CD4-positive, alpha-beta T cell (primary cell): ENCODE data around the gene PPP1R3D. TPM values are rescaled to one million over a fixed set of nuclear protein-coding genes. Genes with fewer than 3 reads are reported as not detected.

Experiments used
- ATAC-seq: fragments of 200-7000 bp; cut with Tn5 transposase; one replicate; pipeline ENCODE4 v1.10.0; 2022; ENCODE audit warnings: mild to moderate bottlenecking; ENCODE audit not compliant: poor library complexity
- CTCF ChIA-PET: fragments of 350-600 bp; sonication (Branson Sonifier 250); formaldehyde crosslinking; loops from one replicate; lab custom pipeline; 2021; ENCODE audit warnings: antibody characterized with exemption, inconsistent platforms; lab: Charles Lee
- POLR2A ChIA-PET: fragments of 350-600 bp; sonication (Branson Sonifier 250); formaldehyde crosslinking; loops from one replicate; lab custom pipeline; 2021; ENCODE audit warnings: antibody characterized with exemption, inconsistent platforms; lab: Charles Lee
- DNase-seq, 14 experiments: peaks; one replicate each; pipeline ENCODE4 v3.0.0-alpha.2; 2013 to 2020; ENCODE audit warnings: mixed read lengths in 2 of 14
- H3K27ac ChIP-seq, 2 donors: one replicate each; pipeline versions ENCODE4 v1.5.1 to v1.7.0; 2013; ENCODE audit warnings: low read length in 2 of 2, low read depth in 1 of 2, mild to moderate bottlenecking in 1 of 2
- H3K27me3 ChIP-seq, 2 experiments: 1 replicate in 1 of 2; 2 replicates in 1 of 2; pipeline versions ENCODE4 v1.6.1 to v1.7.0; 2013; ENCODE audit warnings: low read length in 2 of 2, control low read depth in 1 of 2, mild to moderate bottlenecking in 1 of 2, moderate library complexity in 1 of 2; ENCODE audit not compliant: insufficient read depth in 2 of 2, control insufficient read depth in 1 of 2
- H3K36me3 ChIP-seq: one replicate; pipeline ENCODE4 v1.6.1; 2013; ENCODE audit warnings: low read length, control low read depth; ENCODE audit not compliant: insufficient read depth
- H3K4me1 ChIP-seq: one replicate; pipeline ENCODE4 v1.6.1; 2013; ENCODE audit warnings: low read length, control low read depth; ENCODE audit not compliant: insufficient read depth
- H3K4me3 ChIP-seq: one replicate; pipeline ENCODE4 v1.5.1; 2013; ENCODE audit warnings: mild to moderate bottlenecking, low read length, moderate library complexity
- H3K9me3 ChIP-seq, 2 experiments: 1 replicate in 1 of 2; 2 replicates in 1 of 2; pipeline versions ENCODE4 v1.6.1 to v1.7.0; 2013; ENCODE audit warnings: low read length in 2 of 2, mild to moderate bottlenecking in 2 of 2, control low read depth in 1 of 2, moderate library complexity in 1 of 2; ENCODE audit not compliant: control insufficient read depth in 1 of 2, insufficient read depth in 1 of 2
- H3K27ac Mint-ChIP-seq: one replicate; pipeline ENCODE4 v1.8.0; 2020; ENCODE audit warnings: mixed read lengths
- H3K27me3 Mint-ChIP-seq: one replicate; pipeline ENCODE4 v1.8.0; 2021; ENCODE audit warnings: mixed read lengths
- H3K36me3 Mint-ChIP-seq: one replicate; pipeline ENCODE4 v1.8.0; 2021; ENCODE audit warnings: low read depth, mixed read lengths
- H3K4me1 Mint-ChIP-seq: one replicate; pipeline ENCODE4 v1.8.0; 2021; ENCODE audit warnings: low read depth, mixed read lengths
- H3K4me3 Mint-ChIP-seq: one replicate; pipeline ENCODE4 v1.8.0; 2020; ENCODE audit warnings: mild to moderate bottlenecking, mixed read lengths
- H3K9me3 Mint-ChIP-seq: one replicate; pipeline ENCODE4 v1.8.0; 2020; ENCODE audit warnings: mixed read lengths
- intact Hi-C, 2 experiments: fragments of 100-400 bp; cut with DNase I in 1 of 2; cut with micrococcal nuclease in 1 of 2; formaldehyde crosslinking; loops; one replicate each; pipeline versions ENCODE4 v1.15.1 to v1.9.0; 2023 to 2025; cut with DNase I, micrococcal nuclease
- total RNA-seq, 174 experiments: library from RNA in 2 of 174; stranded (reverse) in 2 of 174; gene quantifications; one replicate each; pipeline ENCODE4 v1.2.3 and lab custom pipeline; 2021 to 2026
- TF ChIP-seq, protein P1 (sequence below): fragments of 200-600 bp; IDR thresholded peaks from one replicate; pipeline ENCODE4 v1.8.0; 2022; ENCODE audit warnings: antibody characterized with exemption, mild to moderate bottlenecking

Gene PPP1R3D
- total RNA-seq, 2 experiments from 2014 or later: 5.1 to 5.4 TPM

DNA sequence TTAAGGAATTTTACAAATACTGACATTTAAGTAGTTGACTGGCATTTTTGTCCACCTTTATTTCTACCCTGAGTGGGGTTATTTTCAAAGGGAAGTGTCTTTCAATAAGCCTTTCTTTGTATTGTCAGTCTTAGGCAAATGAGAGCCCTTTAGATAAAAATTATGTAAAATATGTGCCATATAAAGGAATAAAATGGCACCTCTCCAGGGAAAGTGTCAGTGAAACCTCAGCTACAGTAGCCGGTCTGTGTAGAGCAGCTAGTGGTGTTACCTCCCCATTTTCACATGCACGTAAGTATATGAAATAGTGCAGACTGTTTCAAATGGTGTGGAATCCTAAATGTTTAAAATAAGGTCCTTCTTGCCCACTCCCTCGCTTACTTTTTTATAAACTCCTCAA is 5.1 kb upstream of the PPP1R3D start:
- no peak overlapping the region for H3K27ac ChIP-seq
- H3K9me3 ChIP-seq: no peaks in the 10 kb centered on the region
- CTCF ChIA-PET: interaction anchor here (1.8 kb wide), 1 partner anchor 9 kb away, joined by 4 read pairs; no protein-coding TSS in a partner anchor
- TF ChIP-seq, protein P1, sequence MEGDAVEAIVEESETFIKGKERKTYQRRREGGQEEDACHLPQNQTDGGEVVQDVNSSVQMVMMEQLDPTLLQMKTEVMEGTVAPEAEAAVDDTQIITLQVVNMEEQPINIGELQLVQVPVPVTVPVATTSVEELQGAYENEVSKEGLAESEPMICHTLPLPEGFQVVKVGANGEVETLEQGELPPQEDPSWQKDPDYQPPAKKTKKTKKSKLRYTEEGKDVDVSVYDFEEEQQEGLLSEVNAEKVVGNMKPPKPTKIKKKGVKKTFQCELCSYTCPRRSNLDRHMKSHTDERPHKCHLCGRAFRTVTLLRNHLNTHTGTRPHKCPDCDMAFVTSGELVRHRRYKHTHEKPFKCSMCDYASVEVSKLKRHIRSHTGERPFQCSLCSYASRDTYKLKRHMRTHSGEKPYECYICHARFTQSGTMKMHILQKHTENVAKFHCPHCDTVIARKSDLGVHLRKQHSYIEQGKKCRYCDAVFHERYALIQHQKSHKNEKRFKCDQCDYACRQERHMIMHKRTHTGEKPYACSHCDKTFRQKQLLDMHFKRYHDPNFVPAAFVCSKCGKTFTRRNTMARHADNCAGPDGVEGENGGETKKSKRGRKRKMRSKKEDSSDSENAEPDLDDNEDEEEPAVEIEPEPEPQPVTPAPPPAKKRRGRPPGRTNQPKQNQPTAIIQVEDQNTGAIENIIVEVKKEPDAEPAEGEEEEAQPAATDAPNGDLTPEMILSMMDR: no peak
- DNase-seq (no peak), ATAC-seq (no peak)
- POLR2A ChIA-PET: interaction anchor here (1.5 kb wide), 1 partner anchor 11 kb away, joined by 6 read pairs; no protein-coding TSS in a partner anchor
- Mint-ChIP-seq H3K27me3 (no peaks in the 10 kb centered on the region), H3K4me1 (peaks cover 43% of the 10 kb centered on the region), H3K27ac (peak overlapping the region; percentile 31), H3K4me3 (no peak overlapping the region), H3K9me3 (no peaks in the 10 kb centered on the region), H3K36me3 (peaks cover 57% of the 10 kb centered on the region)
- peaks cover 31% of the 10 kb centered on the region for H3K36me3 ChIP-seq
- peaks cover 6% of the 10 kb centered on the region for H3K4me1 ChIP-seq
- H3K4me3 ChIP-seq: no peak overlapping the region
- H3K27me3 ChIP-seq: no peaks in the 10 kb centered on the region
- intact Hi-C loops: loop anchor here (5.0 kb wide), 2 partner anchors 1282 to 1942 kb away; no protein-coding TSS in a partner anchor

DNA sequence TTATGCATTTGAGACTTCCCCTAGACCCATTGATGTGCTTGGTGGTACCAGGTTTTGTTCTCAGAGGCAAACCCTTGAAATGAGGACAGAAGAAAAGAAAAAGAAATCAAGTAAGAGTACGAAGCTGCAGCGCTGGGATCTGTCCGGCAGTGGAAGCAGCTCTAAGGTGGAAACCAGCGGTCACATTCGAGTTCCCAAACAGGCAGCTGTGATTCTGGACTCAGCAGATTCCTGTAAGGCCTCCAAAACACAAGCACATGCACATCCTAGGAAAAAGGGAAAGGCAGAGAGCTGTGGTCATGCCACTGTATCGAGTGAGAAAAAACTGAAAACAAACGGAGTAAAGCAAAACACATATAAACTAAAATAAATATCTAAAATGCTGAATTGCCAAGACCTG is 4.6 kb upstream of the PPP1R3D start:
- no peaks in the 10 kb centered on the region for H3K9me3 Mint-ChIP-seq

DNA sequence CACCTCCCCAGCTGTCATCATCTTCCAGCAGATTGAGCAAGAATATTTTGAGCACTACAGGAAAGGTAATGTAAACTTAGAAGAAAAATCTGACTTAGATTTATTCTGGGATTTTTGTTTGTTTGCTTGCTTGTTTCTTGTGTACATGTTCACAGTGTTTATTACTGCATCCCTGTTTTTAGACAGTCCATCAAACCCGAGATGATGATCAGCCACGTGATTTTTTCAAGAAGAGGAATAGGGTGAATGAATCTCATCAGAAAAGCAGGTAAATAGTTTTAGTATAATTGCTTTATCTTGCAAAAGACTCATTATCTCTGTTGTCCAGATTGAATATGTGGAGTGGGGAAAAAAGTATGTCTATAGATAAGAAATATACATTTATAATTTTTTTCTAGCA is 2.1 kb upstream of the PPP1R3D start:
- DNase-seq: no peak
- Histone ChIP-seq H3K4me1 (peaks cover 23% of the 10 kb centered on the region), H3K27ac (no peak overlapping the region), H3K4me3 (no peak overlapping the region), H3K36me3 (peaks cover 31% of the 10 kb centered on the region), H3K9me3 (peaks cover 0 to 5% of the 10 kb centered on the region in 2 experiments), H3K27me3 (no peaks in the 10 kb centered on the region)
- no peaks in the 10 kb centered on the region for H3K9me3 Mint-ChIP-seq
- no peaks in the 10 kb centered on the region for H3K27me3 Mint-ChIP-seq
- no peak for ATAC-seq
- H3K4me1 Mint-ChIP-seq: peaks cover 46% of the 10 kb centered on the region
- H3K27ac Mint-ChIP-seq: peak overlapping the region; percentile 99
- peaks cover 54% of the 10 kb centered on the region for H3K36me3 Mint-ChIP-seq
- intact Hi-C loops: no loop called here
- TF ChIP-seq, protein P1: no peak
- POLR2A ChIA-PET: no interaction called here
- peak overlapping the region; percentile 38 for H3K4me3 Mint-ChIP-seq
- CTCF ChIA-PET: no interaction called here

More for the DNA sequence above, 4.6 kb upstream of the PPP1R3D start:
- POLR2A ChIA-PET: interaction anchor here (1.5 kb wide), 1 partner anchor 10 kb away, joined by 6 read pairs; no protein-coding TSS in a partner anchor
- DNase-seq: no peak
- no peaks in the 10 kb centered on the region for H3K27me3 ChIP-seq
- H3K4me3 ChIP-seq: no peak overlapping the region
- H3K36me3 ChIP-seq: peaks cover 31% of the 10 kb centered on the region
- CTCF ChIA-PET: interaction anchor here (2.1 kb wide), 1 partner anchor 11 kb away, joined by 15 read pairs; the partner anchor contains the start of gene SYCP2
- TF ChIP-seq, protein P1: no peak
- H3K27ac ChIP-seq: no peak overlapping the region
- H3K27ac Mint-ChIP-seq: no peak overlapping the region
- H3K27me3 Mint-ChIP-seq: no peaks in the 10 kb centered on the region
- H3K36me3 Mint-ChIP-seq: peaks cover 57% of the 10 kb centered on the region
- intact Hi-C loops: loop anchor here (5.0 kb wide), 2 partner anchors 1283 to 1943 kb away; no protein-coding TSS in a partner anchor
- no peaks in the 10 kb centered on the region for H3K9me3 ChIP-seq
- H3K4me1 Mint-ChIP-seq: peaks cover 43% of the 10 kb centered on the region
- peaks cover 7% of the 10 kb centered on the region for H3K4me1 ChIP-seq
- ATAC-seq: no peak
- no peak overlapping the region for H3K4me3 Mint-ChIP-seq
